KBM-7 (cell line): Measurements from ENCODE around the gene RNU6-9.
"Not testable (repeated sequence)": the region's sequence is repeated elsewhere in the genome, so short reads cannot be mapped to it uniquely, and the experiment has no call there.

Experiments
- DNase-seq: peaks from one replicate; pipeline ENCODE4 v3.0.0-alpha.2; 2015
- in situ Hi-C: fragments of 300-500 bp; cut with MboI; formaldehyde crosslinking; loops from 2 replicates; pipeline ENCODE4 v1.14.3; 2020; ENCODE audit warnings: low sequenced_read_pairs, low pct_unique_long_range_greater_than_20kb, mixed read lengths

Gene RNU6-9

GRCh38 chr19:890831-891230 is 2.5 kb upstream of the RNU6-9 start:
- DNase-seq = no peak
- in situ Hi-C loops = no loop called here

GRCh38 chr19:891421-892200 is 1.7 kb upstream of the RNU6-9 start:
- in situ Hi-C loops, DNase-seq: not testable (repeated sequence)

GRCh38 chr19:892243-892893 is 916 bp upstream of the RNU6-9 start:
- in situ Hi-C loops = no loop called here
- DNase-seq = no peak

GRCh38 chr19:896434-896833 is 3.1 kb downstream of the RNU6-9 start:
- in situ Hi-C loops = no loop called here
- DNase-seq = no peak

GRCh38 chr19:896999-897398 is 3.7 kb downstream of the RNU6-9 start:
- no peak for DNase-seq
- in situ Hi-C loops = no loop called here

- DNase-seq = no peak
- in situ Hi-C loops = no loop called here
These were observed 4.3 kb downstream of the RNU6-9 start for GRCh38 chr19:897442-898039.

- DNase-seq = no peak
- in situ Hi-C loops = no loop called here
These were observed 5.4 kb downstream of the RNU6-9 start for GRCh38 chr19:898663-899062.

GRCh38 chr19:899336-900042 is 6.2 kb downstream of the RNU6-9 start:
- in situ Hi-C loops = no loop called here
- DNase-seq = no peak

- DNase-seq = no peak
- in situ Hi-C loops = no loop called here
These were observed 6.7 kb downstream of the RNU6-9 start for GRCh38 chr19:900043-900301.

- in situ Hi-C loops = no loop called here
- no peak for DNase-seq
These were observed 7.2 kb downstream of the RNU6-9 start for GRCh38 chr19:900302-901111.

- DNase-seq = no peak
- in situ Hi-C loops = no loop called here
These were observed 8.2 kb downstream of the RNU6-9 start for GRCh38 chr19:901216-902092.

GRCh38 chr19:902093-902370 is 8.7 kb downstream of the RNU6-9 start:
- in situ Hi-C loops = no loop called here
- DNase-seq = no peak

- in situ Hi-C loops = no loop called here
- no peak for DNase-seq
These were observed 9.4 kb downstream of the RNU6-9 start for GRCh38 chr19:902446-903226.

- in situ Hi-C loops = no loop called here
- DNase-seq = no peak
These were observed 10.0 kb downstream of the RNU6-9 start for GRCh38 chr19:903266-903797.

GRCh38 chr19:904545-904944 is 11.3 kb downstream of the RNU6-9 start:
- no peak for DNase-seq

GRCh38 chr19:906480-906879 is 13.2 kb downstream of the RNU6-9 start:
- in situ Hi-C loops = no loop called here
- DNase-seq = no peak

More at GRCh38 chr19:904545-904944, 11.3 kb downstream of the RNU6-9 start:
- in situ Hi-C loops = no loop called here

- in situ Hi-C loops = no loop called here
These were observed 14.0 kb downstream of the RNU6-9 start for GRCh38 chr19:907183-907853.

More at GRCh38 chr19:907183-907853, 14.0 kb downstream of the RNU6-9 start:
- DNase-seq = no peak
